ENCODE measurements around the gene NECAB2. TPM values are rescaled to one million over a fixed set of nuclear protein-coding genes. Genes with fewer than 3 reads are reported as not detected.

NECAB2 gene
- under 1 TPM in 1 of 6 experiments, not detected in 5; 0.40 TPM for total RNA-seq (2021; fragmentation: NEBNext Ultra II Directional; extraction: Animal tissue kit (Norgen Biotek cat#: 25700))
- long read RNA-seq, partial matches to known transcripts, result 1 of 1 reads
- long read RNA-seq, other reads (novel, unspliced or antisense), result 0 of 1 reads

- no peaks in the 10 kb centered on the region for H3K36me3 Mint-ChIP-seq (ENCODE audit: low read depth)
- no peak for DNase-seq
- no peaks in the 10 kb centered on the region for H3K4me1 Mint-ChIP-seq (ENCODE audit: low read depth)
- H3K27ac Mint-ChIP-seq, result no peak within 1 kb of the TSS
- H3K9me3 Mint-ChIP-seq, result no peaks in the 10 kb centered on the region
- H3K27me3 Mint-ChIP-seq (ENCODE audit: insufficient read depth), result peaks cover 9% of the 10 kb centered on the region
- TF ChIP-seq, protein P1, sequence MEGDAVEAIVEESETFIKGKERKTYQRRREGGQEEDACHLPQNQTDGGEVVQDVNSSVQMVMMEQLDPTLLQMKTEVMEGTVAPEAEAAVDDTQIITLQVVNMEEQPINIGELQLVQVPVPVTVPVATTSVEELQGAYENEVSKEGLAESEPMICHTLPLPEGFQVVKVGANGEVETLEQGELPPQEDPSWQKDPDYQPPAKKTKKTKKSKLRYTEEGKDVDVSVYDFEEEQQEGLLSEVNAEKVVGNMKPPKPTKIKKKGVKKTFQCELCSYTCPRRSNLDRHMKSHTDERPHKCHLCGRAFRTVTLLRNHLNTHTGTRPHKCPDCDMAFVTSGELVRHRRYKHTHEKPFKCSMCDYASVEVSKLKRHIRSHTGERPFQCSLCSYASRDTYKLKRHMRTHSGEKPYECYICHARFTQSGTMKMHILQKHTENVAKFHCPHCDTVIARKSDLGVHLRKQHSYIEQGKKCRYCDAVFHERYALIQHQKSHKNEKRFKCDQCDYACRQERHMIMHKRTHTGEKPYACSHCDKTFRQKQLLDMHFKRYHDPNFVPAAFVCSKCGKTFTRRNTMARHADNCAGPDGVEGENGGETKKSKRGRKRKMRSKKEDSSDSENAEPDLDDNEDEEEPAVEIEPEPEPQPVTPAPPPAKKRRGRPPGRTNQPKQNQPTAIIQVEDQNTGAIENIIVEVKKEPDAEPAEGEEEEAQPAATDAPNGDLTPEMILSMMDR (IDR thresholded peaks at IDR 0.05), result peak; percentile 79
- H3K4me3 Mint-ChIP-seq, result peak within 1 kb of the TSS; percentile 58
Measured at GRCh38 chr16:83967838-83968305, at the start of gene NECAB2. TSS of gene NECAB2 (plus strand) at chr16:83968244. CDS start at chr16:83968649, 405 bp downstream.

GRCh38 chr16:83920894-83921491 lies 47.1 kb upstream of the NECAB2 start:
- Mint-ChIP-seq H3K36me3 (ENCODE audit: low read depth) (peaks cover 36% of the 10 kb centered on the region), H3K9me3 (no peaks in the 10 kb centered on the region; the same call in 1 of the 2 replicates), H3K4me1 (ENCODE audit: low read depth) (no peaks in the 10 kb centered on the region), H3K27ac (no peak overlapping the region), H3K27me3 (ENCODE audit: insufficient read depth) (peaks cover 9% of the 10 kb centered on the region), H3K4me3 (no peak overlapping the region)
- TF ChIP-seq, protein P1 (IDR thresholded peaks at IDR 0.05), result no peak
- DNase-seq, result no peak

DNA sequence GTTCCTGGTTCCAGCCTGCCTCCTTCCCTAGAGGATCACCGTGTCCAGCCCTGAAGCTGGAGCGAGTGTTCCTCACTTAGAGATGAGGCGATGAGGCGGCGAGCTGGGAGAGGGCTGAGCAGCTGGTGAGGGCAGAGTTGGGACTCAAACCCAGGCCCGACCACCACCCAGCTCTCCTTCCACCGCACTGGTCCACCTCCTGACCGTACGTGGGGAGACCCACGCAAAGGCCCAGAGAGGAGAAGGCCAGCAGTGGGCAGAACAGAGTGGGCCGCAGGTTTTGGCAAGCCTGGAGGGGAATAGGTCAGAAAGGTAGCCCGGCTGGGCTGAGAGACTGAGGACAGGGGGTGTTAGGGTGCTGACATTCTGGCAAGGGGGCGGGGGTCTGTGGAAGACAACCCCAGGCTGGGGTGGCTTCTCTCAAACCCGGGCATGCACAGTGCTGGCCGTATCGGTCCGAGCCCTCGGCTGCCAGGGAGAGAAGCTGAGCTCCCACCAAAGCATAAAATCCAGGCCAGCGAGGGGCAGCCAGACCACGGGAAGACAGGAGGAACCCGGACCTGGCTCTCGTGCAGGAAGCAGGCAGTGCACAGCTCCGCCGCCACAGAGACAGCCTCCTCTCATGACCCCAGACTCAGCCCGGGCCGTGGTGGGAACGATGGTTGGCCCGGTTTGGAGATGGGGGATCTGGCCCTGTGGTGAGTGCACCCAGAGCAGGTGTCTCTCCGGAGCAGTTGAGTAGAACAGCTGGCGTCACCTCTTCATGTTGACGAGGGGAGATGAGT lies 44.3 kb upstream of the NECAB2 start:
- Mint-ChIP-seq H3K4me1 (ENCODE audit: low read depth) (peaks cover 18% of the 10 kb centered on the region), H3K36me3 (ENCODE audit: low read depth) (peaks cover 13% of the 10 kb centered on the region), H3K27me3 (ENCODE audit: insufficient read depth) (peaks cover 8% of the 10 kb centered on the region), H3K4me3 (no peak overlapping the region), H3K27ac (no peak overlapping the region), H3K9me3 (no peaks in the 10 kb centered on the region)
- TF ChIP-seq, protein P1 (IDR thresholded peaks at IDR 0.05), result no peak
- DNase-seq, result no peak

DNA sequence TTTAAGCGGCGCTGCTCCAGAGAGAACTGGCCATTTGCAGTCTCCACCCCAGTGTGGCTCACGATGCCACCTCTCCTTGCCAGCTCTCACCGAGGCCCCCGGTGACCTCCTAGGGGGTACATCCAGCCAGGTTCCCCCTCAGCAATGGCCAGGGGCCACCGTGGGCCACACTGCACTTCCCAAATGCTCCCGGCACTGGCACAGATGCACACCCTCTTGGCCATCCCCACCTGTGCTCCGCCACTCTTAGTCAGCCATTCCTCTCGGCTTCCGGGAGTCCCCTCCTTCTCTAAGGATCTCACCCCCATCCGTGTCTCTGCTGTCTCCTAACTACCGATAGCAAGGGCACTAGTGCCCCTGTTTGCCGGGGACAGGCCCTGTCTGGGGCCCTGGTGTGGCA lies 43.4 kb upstream of the NECAB2 start:
- H3K36me3 Mint-ChIP-seq (ENCODE audit: low read depth), result peaks cover 4% of the 10 kb centered on the region
- peaks cover 8% of the 10 kb centered on the region for H3K27me3 Mint-ChIP-seq (ENCODE audit: insufficient read depth)
- TF ChIP-seq, protein P1 (IDR thresholded peaks at IDR 0.05), result no peak
- DNase-seq, result no peak
- no peak overlapping the region for H3K4me3 Mint-ChIP-seq
- no peaks in the 10 kb centered on the region for H3K9me3 Mint-ChIP-seq
- H3K27ac Mint-ChIP-seq, result no peak overlapping the region
- H3K4me1 Mint-ChIP-seq (ENCODE audit: low read depth), result peaks cover 23% of the 10 kb centered on the region

DNA sequence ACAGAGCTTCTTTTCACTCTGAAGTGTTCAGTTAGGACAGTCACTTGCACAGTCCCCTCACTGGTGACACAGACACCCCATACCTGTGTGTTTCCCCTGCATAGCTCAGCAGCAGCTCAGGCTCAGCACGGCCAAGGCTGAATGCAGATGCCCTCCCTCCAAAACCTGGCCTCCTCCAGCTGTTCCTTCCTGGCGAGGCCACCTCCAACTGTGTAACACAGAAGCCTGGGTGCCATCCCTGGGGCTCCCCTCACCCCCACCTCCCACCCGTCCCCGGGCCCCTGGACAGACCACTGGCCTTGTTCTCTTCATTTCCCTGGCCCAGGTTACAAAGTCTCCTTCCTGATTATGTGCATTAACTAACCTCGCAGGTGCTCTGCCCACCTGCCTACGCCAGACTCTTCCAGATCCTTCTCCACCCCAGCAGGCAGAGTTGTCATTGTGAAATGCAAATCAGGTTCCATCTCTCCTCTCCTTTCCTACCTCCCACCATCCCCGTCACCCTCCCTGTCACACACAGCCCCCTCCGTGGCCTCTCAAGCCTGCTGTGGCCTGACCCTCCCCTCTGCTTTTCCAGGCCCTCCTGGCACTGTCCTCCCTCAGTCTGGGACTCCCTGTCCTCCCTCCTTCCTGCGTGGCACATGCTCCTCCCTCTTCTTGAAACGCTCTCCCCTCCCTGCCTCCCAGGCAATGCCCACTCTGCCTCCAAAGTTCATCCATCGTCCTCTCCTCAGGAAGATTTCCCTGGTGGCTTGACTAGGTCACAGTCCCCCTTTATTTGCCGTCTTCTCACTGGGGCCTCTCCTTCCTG lies 42.7 kb upstream of the NECAB2 start:
- no peak for DNase-seq
- Mint-ChIP-seq H3K36me3 (ENCODE audit: low read depth) (no peaks in the 10 kb centered on the region; the same call in 1 of the 2 replicates), H3K4me1 (ENCODE audit: low read depth) (peaks cover 23% of the 10 kb centered on the region), H3K27me3 (ENCODE audit: insufficient read depth) (peaks cover 11% of the 10 kb centered on the region), H3K27ac (no peak overlapping the region), H3K9me3 (no peaks in the 10 kb centered on the region), H3K4me3 (no peak overlapping the region)
- TF ChIP-seq, protein P1 (IDR thresholded peaks at IDR 0.05), result no peak

All from HFFc6 (cell line).